Measurements from ENCODE around the gene HMGXB3.
"Not testable (repeated sequence)": the region's sequence is repeated elsewhere in the genome, so short reads cannot be mapped to it uniquely, and the experiment has no call there.

Gene HMGXB3

GRCh38 chr5:150045549-150045948, 45.0 kb downstream of the HMGXB3 start:
- TF ChIP-seq CTCF (IDR thresholded peaks at IDR 0.05; ENCODE audit: low read depth, low read length) = no peak
- no peak for DNase-seq (ENCODE audit: extremely low read depth, low read depth)

GRCh38 chr5:150046031-150046430, 45.5 kb downstream of the HMGXB3 start:
- TF ChIP-seq CTCF (IDR thresholded peaks at IDR 0.05; ENCODE audit: low read depth, low read length) = no peak
- DNase-seq (ENCODE audit: extremely low read depth, low read depth) = no peak

GRCh38 chr5:150050172-150050811, 49.8 kb downstream of the HMGXB3 start:
- DNase-seq (ENCODE audit: extremely low read depth, low read depth) = not testable (repeated sequence)

- DNase-seq (ENCODE audit: extremely low read depth, low read depth) = no peak
- TF ChIP-seq CTCF (IDR thresholded peaks at IDR 0.05; ENCODE audit: low read depth, low read length) = no peak
Observed at GRCh38 chr5:150051657-150052195, 51.2 kb downstream of the HMGXB3 start.

GRCh38 chr5:150052226-150052955, 51.9 kb downstream of the HMGXB3 start:
- no peak for DNase-seq (ENCODE audit: extremely low read depth, low read depth)
- no peak for TF ChIP-seq CTCF (IDR thresholded peaks at IDR 0.05; ENCODE audit: low read depth, low read length)

GRCh38 chr5:150052956-150053712, 52.6 kb downstream of the HMGXB3 start:
- TF ChIP-seq CTCF (IDR thresholded peaks at IDR 0.05; ENCODE audit: low read depth, low read length) = no peak
- DNase-seq (ENCODE audit: extremely low read depth, low read depth) = peak; percentile 19

GRCh38 chr5:150053713-150054392, 53.3 kb downstream of the HMGXB3 start:
- TF ChIP-seq CTCF (IDR thresholded peaks at IDR 0.05; ENCODE audit: low read depth, low read length) = no peak
- DNase-seq (ENCODE audit: extremely low read depth, low read depth) = no peak
